HepG2 (cell line): ENCODE measurements around the gene GIPC3. TPM values are rescaled to one million over a fixed set of nuclear protein-coding genes. Genes with fewer than 3 reads are reported as not detected.

ENCODE experiments used
- ATAC-seq: fragments of 200-7000 bp; cut with Tn5 transposase; 3 replicates; pipeline ENCODE4 v1.9.1; 2020; ENCODE audit warnings: mild to moderate bottlenecking, moderate library complexity
- BruUV-seq: library from RNA; stranded (reverse); fragments of 400-500 nt; replicated peaks from 2 replicates; lab custom pipeline; 2021; lab: Mats Ljungman, UMichigan
- CTCF ChIA-PET: fragments of 300-600 bp; formaldehyde crosslinking; extraction: SDS; loops from one replicate; lab custom pipeline; 2021; ENCODE audit warnings: low total read pairs, inconsistent platforms, low intra/inter-chr PET ratio; lab: Yijun Ruan, JAX
- POLR2A ChIA-PET: fragments of 350-600 bp; sonication (Branson Sonifier 250); formaldehyde crosslinking; loops from one replicate; lab custom pipeline; 2020; ENCODE audit warnings: antibody characterized with exemption, inconsistent platforms; lab: Yijun Ruan, JAX
- DNase-seq: peaks from one replicate; pipeline ENCODE4 v3.0.0-alpha.2; 2015; ENCODE audit warnings: low spot score
- FAIRE-seq: peaks from 3 replicates; lab custom pipeline; 2011; peaks lifted over from hg19 to GRCh38; lab: Jason Lieb, UNC
- H2AFZ ChIP-seq: one replicate; pipeline ENCODE4 v1.6.1; 2011; ENCODE audit warnings: low read length, inconsistent platforms
- H3K27ac ChIP-seq: fragments of 300-600 bp; 3 replicates; pipeline ENCODE4 v1.8.0; 2011; ENCODE audit warnings: mixed run types, mild to moderate bottlenecking, mixed read lengths, low read length, inconsistent platforms; ENCODE audit not compliant: insufficient read depth; ENCODE audit errors: extremely low read length
- H3K27me3 ChIP-seq, 2 experiments: fragments of 200-600 bp in 1 of 2; 2 replicates in 1 of 2; 3 replicates in 1 of 2; pipeline versions ENCODE4 v1.6.0 to v1.8.0; 2011; ENCODE audit warnings: low read length in 2 of 2, mild to moderate bottlenecking in 2 of 2, moderate library complexity in 2 of 2, inconsistent platforms in 1 of 2; ENCODE audit not compliant: insufficient read depth in 2 of 2, control insufficient read depth in 1 of 2
- H3K36me3 ChIP-seq, 2 experiments: fragments of 200-600 bp in 1 of 2; replicated peaks in 1 of 2; 2 replicates in 1 of 2; 3 replicates in 1 of 2; pipeline versions ENCODE4 v1.5.1 to v1.8.0; 2011; ENCODE audit warnings: low read length in 2 of 2, inconsistent platforms in 1 of 2; ENCODE audit not compliant: insufficient read depth in 2 of 2, control insufficient read depth in 1 of 2
- H3K4me1 ChIP-seq: 2 replicates; pipeline ENCODE4 v1.5.1; 2012; ENCODE audit warnings: low read length, inconsistent platforms; ENCODE audit not compliant: insufficient read depth
- H3K4me2 ChIP-seq: 2 replicates; pipeline ENCODE4 v1.6.0; 2011; ENCODE audit warnings: low read depth, low read length, inconsistent platforms
- H3K4me3 ChIP-seq, 3 experiments: fragments of 200-600 bp in 1 of 3; sonication (generic), shearing (Covaris generic) in 1 of 3; replicated peaks in 1 of 3; 2 replicates each; pipeline ENCODE4 v1.5.1; 2011 to 2016; ENCODE audit warnings: low read length in 3 of 3, inconsistent platforms in 2 of 3, low read depth in 2 of 3, mild to moderate bottlenecking in 2 of 3, control low read depth in 1 of 3, mixed read lengths in 1 of 3; ENCODE audit not compliant: insufficient read depth in 1 of 3
- H3K79me2 ChIP-seq: one replicate; pipeline ENCODE4 v1.6.1; 2011; ENCODE audit warnings: low read length, inconsistent platforms; ENCODE audit not compliant: insufficient read depth
- H3K9ac ChIP-seq: 2 replicates; pipeline ENCODE4 v1.6.0; 2011; ENCODE audit warnings: mild to moderate bottlenecking, low read depth, low read length, inconsistent platforms; ENCODE audit not compliant: insufficient read depth
- H3K9me3 ChIP-seq: 2 replicates; pipeline ENCODE4 v1.5.1; 2012; ENCODE audit warnings: mild to moderate bottlenecking, low read length
- H4K20me1 ChIP-seq: 2 replicates; pipeline ENCODE4 v1.6.0; 2011; ENCODE audit warnings: inconsistent platforms, mild to moderate bottlenecking, low read length, moderate library complexity; ENCODE audit not compliant: insufficient read depth
- AHR ChIP-seq: IDR thresholded peaks from 2 replicates; pipeline ENCODE4 v1.6.1; 2018; ENCODE audit warnings: missing genetic modification reagents, missing compliant biosample characterization
- JDP2 ChIP-seq: sonication (generic); formaldehyde crosslinking; IDR thresholded peaks from 2 replicates; pipeline ENCODE4 v1.8.1; 2022; ENCODE audit warnings: missing genetic modification reagents, borderline replicate concordance
- MXD4 ChIP-seq: IDR thresholded peaks from 2 replicates; pipeline ENCODE4 v1.6.1; 2016; ENCODE audit warnings: mild to moderate bottlenecking, missing biosample characterization, missing genetic modification reagents
- SMARCC2 ChIP-seq: fragments of 450-650 bp; IDR thresholded peaks from 2 replicates; pipeline ENCODE4 v1.6.1; 2017; ENCODE audit warnings: antibody characterized with exemption, mild to moderate bottlenecking
- XRCC5 ChIP-seq: fragments of 200-400 bp; formaldehyde crosslinking; optimal IDR thresholded peaks from 2 replicates; pipeline ENCODE3; 2017; ENCODE audit warnings: mild to moderate bottlenecking, low read length
- ZBTB44 ChIP-seq: sonication (generic); formaldehyde crosslinking; IDR thresholded peaks from 2 replicates; pipeline ENCODE4 v1.4.0; 2020; ENCODE audit warnings: missing genetic modification reagents
- WGBS: methylation state at CpG from one replicate; pipeline ENCODE4 v1.1.6; 2017; ENCODE audit warnings: low lambda C conversion rate; 5-methylcytosine and 5-hydroxymethylcytosine counted together
- in situ Hi-C: cut with HindIII; loops from 2 replicates; pipeline ENCODE4 v1.10.0; 2017; ENCODE audit warnings: low pct_unique_long_range_greater_than_20kb; ENCODE audit not compliant: extremely low pct_ligation_motif_present
- intact Hi-C: fragments of 100-400 bp; cut with micrococcal nuclease; formaldehyde crosslinking; loops from one replicate; pipeline ENCODE4 v1.10.0; 2022; ENCODE audit not compliant: unreplicated experiment
- polyA plus RNA-seq, 8 experiments: library from polyadenylated mRNA; depleted of rRNA in 3 of 8; stranded (reverse) in 7 of 8; unstranded in 1 of 8; fragments of >200 nt; fragmentation: Illumina TruSeq in 4 of 8; extraction: Trizol in 4 of 8; gene quantifications; 2 replicates each; pipeline versions ENCODE4 v1.2.1 to v1.2.3, GENCODE V29; 2011 to 2016; ENCODE audit warnings: low read depth in 4 of 8, missing spikeins in 1 of 8, mixed read lengths in 1 of 8; ENCODE audit not compliant: insufficient read depth in 1 of 8
- total RNA-seq, 5 experiments: library from RNA; depleted of rRNA; stranded (reverse); fragments of >200 nt; fragmentation: Illumina TruSeq; extraction: Trizol; gene quantifications; 2 replicates each; pipeline ENCODE4 v1.2.3, GENCODE V29; 2016; ENCODE audit warnings: low read depth in 1 of 5
- TF ChIP-seq, protein P1 (sequence below): sonication (generic); formaldehyde crosslinking; IDR thresholded peaks from 2 replicates; pipeline ENCODE4 v1.8.0; 2022; ENCODE audit warnings: missing genetic modification reagents, mild to moderate bottlenecking, moderate library complexity, borderline replicate concordance

Gene GIPC3
- total and polyA plus RNA-seq, 2 of the 13 experiments (the other 11 are each of a cell fraction or from before 2014, with no cell fraction given), result 0.05 TPM; not detected in 1

- H3K27me3 ChIP-seq, result no peaks in the 10 kb centered on the region
- peaks cover 4% of the 10 kb centered on the region for H4K20me1 ChIP-seq
- no peak overlapping the region for H3K27ac ChIP-seq
- no peaks in the 10 kb centered on the region; a peak in 1 of 5 replicates for H3K36me3 ChIP-seq
- 97% methylated on average over 7 of the region's 17 CpGs for WGBS
- peaks cover 14% of the 10 kb centered on the region; the same call in 1 of the 2 replicates for H3K4me1 ChIP-seq
- CTCF ChIA-PET, result no interaction called here
- POLR2A ChIA-PET, result no interaction called here
- H2AFZ ChIP-seq, result no peak overlapping the region
- FAIRE-seq (no peak), ATAC-seq (no peak), DNase-seq (no peak)
- no TSS peak for BruUV-seq
- H3K9ac ChIP-seq, result no peak overlapping the region
- no peaks in the 10 kb centered on the region for H3K79me2 ChIP-seq
- no peak overlapping the region for H3K4me2 ChIP-seq
- intact Hi-C loops (no loop called here), in situ Hi-C loops (no loop called here)
- H3K9me3 ChIP-seq, result no peaks in the 10 kb centered on the region
- no peak overlapping the region for H3K4me3 ChIP-seq
- no peak for TF ChIP-seq SMARCC2
- no peak for TF ChIP-seq MXD4
- no peak for TF ChIP-seq JDP2 (CRISPR knock-in tag)
- no peak for TF ChIP-seq ZBTB44
- no peak for TF ChIP-seq AHR
- TF ChIP-seq XRCC5, result no peak
- TF ChIP-seq, protein P1, sequence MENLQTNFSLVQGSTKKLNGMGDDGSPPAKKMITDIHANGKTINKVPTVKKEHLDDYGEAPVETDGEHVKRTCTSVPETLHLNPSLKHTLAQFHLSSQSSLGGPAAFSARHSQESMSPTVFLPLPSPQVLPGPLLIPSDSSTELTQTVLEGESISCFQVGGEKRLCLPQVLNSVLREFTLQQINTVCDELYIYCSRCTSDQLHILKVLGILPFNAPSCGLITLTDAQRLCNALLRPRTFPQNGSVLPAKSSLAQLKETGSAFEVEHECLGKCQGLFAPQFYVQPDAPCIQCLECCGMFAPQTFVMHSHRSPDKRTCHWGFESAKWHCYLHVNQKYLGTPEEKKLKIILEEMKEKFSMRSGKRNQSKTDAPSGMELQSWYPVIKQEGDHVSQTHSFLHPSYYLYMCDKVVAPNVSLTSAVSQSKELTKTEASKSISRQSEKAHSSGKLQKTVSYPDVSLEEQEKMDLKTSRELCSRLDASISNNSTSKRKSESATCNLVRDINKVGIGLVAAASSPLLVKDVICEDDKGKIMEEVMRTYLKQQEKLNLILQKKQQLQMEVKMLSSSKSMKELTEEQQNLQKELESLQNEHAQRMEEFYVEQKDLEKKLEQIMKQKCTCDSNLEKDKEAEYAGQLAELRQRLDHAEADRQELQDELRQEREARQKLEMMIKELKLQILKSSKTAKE (CRISPR knock-in tag), result no peak
Measured at GRCh38 chr19:3578390-3578789, 6.9 kb upstream of the GIPC3 start.
